Measurements from ENCODE around the gene SETD2. TPM values are rescaled to one million over a fixed set of nuclear protein-coding genes. Genes with fewer than 3 reads are reported as not detected.
A peak's percentile ranks its signal among the peaks of the same experiment; 100 is the strongest.

SETD2 gene
- total RNA-seq, 1 experiment from 2014 or later, result 60.2 TPM

GRCh38 chr3:46989146-46989810, 174.6 kb downstream of the SETD2 start:
- Histone ChIP-seq H3K4me2 (ENCODE audit: low read depth, low read length, poor library complexity, severe bottlenecking) (peak overlapping the region; percentile 62), H3K9ac (ENCODE audit: low read length) (peak overlapping the region; percentile 68; the same call in 1 of the 2 replicates), H3K4me3 (ENCODE audit: low read length) (no peak overlapping the region), H3K4me1 (ENCODE audit: low read length) (peaks cover 70% of the 10 kb centered on the region), H4K20me1 (ENCODE audit: insufficient read depth, low read depth, low read length) (peaks cover 18% of the 10 kb centered on the region; the same call in 1 of the 2 replicates), H3K27me3 (ENCODE audit: low read length) (no peaks in the 10 kb centered on the region), H3K9me3 (ENCODE audit: low read length) (no peaks in the 10 kb centered on the region), H2AFZ (ENCODE audit: low read length) (no peak overlapping the region), H3K36me3 (ENCODE audit: insufficient read depth, low read length) (peaks cover 19% of the 10 kb centered on the region), H3K9me2 (replicated peaks; ENCODE audit: insufficient read depth, low read length) (no peaks in the 10 kb centered on the region), H3K79me2 (ENCODE audit: low read length) (peaks cover 40% of the 10 kb centered on the region), H3K27ac (ENCODE audit: low read length) (peak overlapping the region; percentile 91)
- DNase-seq, result no peak

- Histone ChIP-seq H3K4me1 (ENCODE audit: low read length) (peaks cover 74% of the 10 kb centered on the region), H3K36me3 (ENCODE audit: insufficient read depth, low read length) (peaks cover 19% of the 10 kb centered on the region), H3K4me3 (ENCODE audit: low read length) (no peak overlapping the region), H3K9ac (ENCODE audit: low read length) (peak overlapping the region; percentile 15; the same call in 1 of the 2 replicates), H3K9me2 (replicated peaks; ENCODE audit: insufficient read depth, low read length) (no peaks in the 10 kb centered on the region), H3K79me2 (ENCODE audit: low read length) (peaks cover 44% of the 10 kb centered on the region), H4K20me1 (ENCODE audit: insufficient read depth, low read depth, low read length) (peaks cover 18% of the 10 kb centered on the region; the same call in 1 of the 2 replicates), H3K9me3 (ENCODE audit: low read length) (no peaks in the 10 kb centered on the region), H3K4me2 (ENCODE audit: low read depth, low read length, poor library complexity, severe bottlenecking) (no peak overlapping the region), H3K27me3 (ENCODE audit: low read length) (no peaks in the 10 kb centered on the region), H3K27ac (ENCODE audit: low read length) (peak overlapping the region; percentile 84), H2AFZ (ENCODE audit: low read length) (no peak overlapping the region)
- DNase-seq, result no peak
Observed at GRCh38 chr3:46988616-46989015, 175.3 kb downstream of the SETD2 start.

DNA sequence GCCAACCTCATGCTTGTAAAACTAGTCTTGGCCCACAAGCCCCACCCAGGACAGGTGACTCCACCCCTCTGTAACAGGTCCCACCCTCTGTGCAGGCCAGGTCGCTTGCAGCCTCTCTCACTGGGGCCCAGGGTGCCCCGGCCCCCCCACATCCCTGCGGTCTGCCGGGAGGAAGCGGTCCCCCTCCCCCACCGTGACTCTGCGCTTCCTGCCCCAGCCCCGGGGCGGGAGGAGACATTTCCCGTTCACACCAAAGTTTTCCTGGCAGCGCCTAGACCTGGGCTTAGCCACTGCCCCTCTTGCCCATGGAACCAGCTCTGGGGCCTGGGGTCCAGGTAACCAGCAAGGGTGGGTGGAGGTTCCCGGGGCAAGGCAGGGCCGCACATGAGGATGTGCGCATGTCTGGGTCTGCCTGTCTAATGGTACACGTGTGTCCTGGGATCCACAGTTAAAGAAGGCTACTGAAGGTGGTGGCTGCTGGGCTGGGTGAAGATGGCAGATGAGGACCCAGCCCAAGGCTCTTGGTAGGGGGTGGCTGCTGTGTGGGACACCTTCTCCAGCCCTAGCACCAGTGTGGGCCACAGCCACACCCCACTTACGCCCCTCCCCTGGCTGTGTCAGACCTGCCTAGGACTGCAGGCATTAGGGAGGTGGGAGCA, 176.0 kb downstream of the SETD2 start:
- Histone ChIP-seq H2AFZ (ENCODE audit: low read length) (no peak overlapping the region), H3K4me2 (ENCODE audit: low read depth, low read length, poor library complexity, severe bottlenecking) (peak overlapping the region; percentile 46), H3K9me3 (ENCODE audit: low read length) (no peaks in the 10 kb centered on the region), H3K9ac (ENCODE audit: low read length) (peak overlapping the region; percentile 37), H4K20me1 (ENCODE audit: insufficient read depth, low read depth, low read length) (peaks cover 18% of the 10 kb centered on the region; the same call in 1 of the 2 replicates), H3K36me3 (ENCODE audit: insufficient read depth, low read length) (peaks cover 16% of the 10 kb centered on the region), H3K9me2 (replicated peaks; ENCODE audit: insufficient read depth, low read length) (no peaks in the 10 kb centered on the region), H3K4me1 (ENCODE audit: low read length) (peaks cover 80% of the 10 kb centered on the region), H3K79me2 (ENCODE audit: low read length) (peaks cover 51% of the 10 kb centered on the region), H3K4me3 (ENCODE audit: low read length) (no peak overlapping the region; the same call in 1 of the 2 replicates), H3K27ac (ENCODE audit: low read length) (peak overlapping the region; percentile 84), H3K27me3 (ENCODE audit: low read length) (no peaks in the 10 kb centered on the region)
- peak; percentile 84 for DNase-seq

DNA sequence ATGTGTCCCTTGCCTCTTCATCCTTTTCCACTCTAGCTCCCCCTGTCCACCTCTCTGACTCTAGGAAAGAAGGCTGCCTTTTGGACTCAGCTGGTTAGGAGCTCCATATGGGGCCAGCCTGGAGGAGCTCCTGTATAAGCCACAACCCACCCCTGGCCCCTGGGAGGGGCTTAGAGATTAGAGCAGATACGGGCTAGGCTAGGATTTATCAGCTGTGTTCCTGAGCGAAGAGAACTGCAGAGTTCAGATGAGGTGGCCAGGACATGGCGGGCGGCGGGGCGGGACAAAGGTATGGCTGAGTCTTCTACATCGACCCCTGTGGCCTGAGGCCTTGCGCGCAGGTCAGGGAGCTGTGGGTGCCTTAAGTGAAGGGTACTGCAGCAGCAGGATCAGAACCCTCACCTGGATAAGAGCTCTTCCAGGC, 176.6 kb downstream of the SETD2 start:
- H3K4me1 ChIP-seq (ENCODE audit: low read length), result peaks cover 85% of the 10 kb centered on the region
- peak overlapping the region; percentile 46 for H3K4me2 ChIP-seq (ENCODE audit: low read depth, low read length, poor library complexity, severe bottlenecking)
- peak overlapping the region; percentile 57 for H3K9ac ChIP-seq (ENCODE audit: low read length)
- H3K36me3 ChIP-seq (ENCODE audit: insufficient read depth, low read length), result peaks cover 16% of the 10 kb centered on the region
- H3K9me2 ChIP-seq (replicated peaks; ENCODE audit: insufficient read depth, low read length), result no peaks in the 10 kb centered on the region
- peaks cover 18% of the 10 kb centered on the region; the same call in 1 of the 2 replicates for H4K20me1 ChIP-seq (ENCODE audit: insufficient read depth, low read depth, low read length)
- peak overlapping the region; percentile 19; the same call in 1 of the 2 replicates for H3K4me3 ChIP-seq (ENCODE audit: low read length)
- no peak overlapping the region for H2AFZ ChIP-seq (ENCODE audit: low read length)
- DNase-seq, result no peak
- no peaks in the 10 kb centered on the region for H3K27me3 ChIP-seq (ENCODE audit: low read length)
- peak overlapping the region; percentile 84 for H3K27ac ChIP-seq (ENCODE audit: low read length)
- no peaks in the 10 kb centered on the region for H3K9me3 ChIP-seq (ENCODE audit: low read length)
- H3K79me2 ChIP-seq (ENCODE audit: low read length), result peaks cover 57% of the 10 kb centered on the region

GRCh38 chr3:46986782-46987310, 177.1 kb downstream of the SETD2 start:
- H3K4me2 ChIP-seq (ENCODE audit: low read depth, low read length, poor library complexity, severe bottlenecking), result peak overlapping the region; percentile 46
- no peaks in the 10 kb centered on the region for H3K9me3 ChIP-seq (ENCODE audit: low read length)
- peak overlapping the region; percentile 57 for H3K9ac ChIP-seq (ENCODE audit: low read length)
- peaks cover 90% of the 10 kb centered on the region for H3K4me1 ChIP-seq (ENCODE audit: low read length)
- DNase-seq, result no peak
- peaks cover 16% of the 10 kb centered on the region for H3K36me3 ChIP-seq (ENCODE audit: insufficient read depth, low read length)
- no peaks in the 10 kb centered on the region for H3K27me3 ChIP-seq (ENCODE audit: low read length)
- H3K27ac ChIP-seq (ENCODE audit: low read length), result peak overlapping the region; percentile 84
- H3K9me2 ChIP-seq (replicated peaks; ENCODE audit: insufficient read depth, low read length), result no peaks in the 10 kb centered on the region
- H3K4me3 ChIP-seq (ENCODE audit: low read length), result peak overlapping the region; percentile 19; the same call in 1 of the 2 replicates
- peaks cover 18% of the 10 kb centered on the region; the same call in 1 of the 2 replicates for H4K20me1 ChIP-seq (ENCODE audit: insufficient read depth, low read depth, low read length)
- H3K79me2 ChIP-seq (ENCODE audit: low read length), result peaks cover 61% of the 10 kb centered on the region
- no peak overlapping the region for H2AFZ ChIP-seq (ENCODE audit: low read length)

GRCh38 chr3:46986055-46986730, 177.7 kb downstream of the SETD2 start:
- H3K4me2 ChIP-seq (ENCODE audit: low read depth, low read length, poor library complexity, severe bottlenecking), result peak overlapping the region; percentile 46

DNA sequence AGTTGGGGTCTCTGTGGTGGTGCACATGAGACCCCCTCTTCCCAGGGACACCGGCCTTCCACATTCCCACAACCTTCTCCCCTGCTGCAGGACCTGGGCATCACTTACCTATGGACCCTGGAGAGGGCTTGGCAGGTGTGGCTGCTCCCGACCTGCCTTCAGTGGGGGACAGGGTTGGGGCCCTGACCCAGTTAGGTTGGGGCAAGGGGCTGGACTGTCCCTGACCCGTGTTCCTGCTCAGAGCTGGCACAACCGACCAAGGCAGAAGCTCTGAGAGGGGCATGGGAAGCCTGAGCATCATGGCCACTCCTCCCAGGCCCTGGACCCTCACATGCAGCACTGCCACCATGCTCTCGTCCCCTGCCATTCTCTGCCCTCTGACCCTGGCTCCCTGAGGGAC, 178.3 kb downstream of the SETD2 start:
- Histone ChIP-seq H3K27ac (ENCODE audit: low read length) (peak overlapping the region; percentile 84), H2AFZ (ENCODE audit: low read length) (no peak overlapping the region), H3K9me3 (ENCODE audit: low read length) (no peaks in the 10 kb centered on the region), H3K9me2 (replicated peaks; ENCODE audit: insufficient read depth, low read length) (no peaks in the 10 kb centered on the region), H3K79me2 (ENCODE audit: low read length) (peaks cover 73% of the 10 kb centered on the region), H3K4me1 (ENCODE audit: low read length) (peaks cover 95% of the 10 kb centered on the region), H4K20me1 (ENCODE audit: insufficient read depth, low read depth, low read length) (peaks cover 18% of the 10 kb centered on the region; the same call in 1 of the 2 replicates), H3K36me3 (ENCODE audit: insufficient read depth, low read length) (peaks cover 8% of the 10 kb centered on the region), H3K4me3 (ENCODE audit: low read length) (no peak overlapping the region; the same call in 1 of the 2 replicates), H3K4me2 (ENCODE audit: low read depth, low read length, poor library complexity, severe bottlenecking) (peak overlapping the region; percentile 46), H3K9ac (ENCODE audit: low read length) (peak overlapping the region; percentile 57; the same call in 1 of the 2 replicates), H3K27me3 (ENCODE audit: low read length) (no peaks in the 10 kb centered on the region)
- DNase-seq, result no peak

More at GRCh38 chr3:46986055-46986730, 177.7 kb downstream of the SETD2 start:
- Histone ChIP-seq H3K4me1 (ENCODE audit: low read length) (peaks cover 96% of the 10 kb centered on the region), H3K27me3 (ENCODE audit: low read length) (no peaks in the 10 kb centered on the region), H3K79me2 (ENCODE audit: low read length) (peaks cover 68% of the 10 kb centered on the region), H3K4me3 (ENCODE audit: low read length) (peak overlapping the region; percentile 19; the same call in 1 of the 2 replicates), H3K9me3 (ENCODE audit: low read length) (no peaks in the 10 kb centered on the region), H3K36me3 (ENCODE audit: insufficient read depth, low read length) (peaks cover 12% of the 10 kb centered on the region), H3K27ac (ENCODE audit: low read length) (peak overlapping the region; percentile 84), H3K9me2 (replicated peaks; ENCODE audit: insufficient read depth, low read length) (no peaks in the 10 kb centered on the region), H4K20me1 (ENCODE audit: insufficient read depth, low read depth, low read length) (peaks cover 18% of the 10 kb centered on the region; the same call in 1 of the 2 replicates), H3K9ac (ENCODE audit: low read length) (peak overlapping the region; percentile 57), H2AFZ (ENCODE audit: low read length) (no peak overlapping the region)
- DNase-seq, result no peak

Measured in Karpas-422 (cell line).